GM21529 (cell line): ENCODE results near the gene LPP.

Experiments used
- ATAC-seq: cut with Tn5 transposase; IDR thresholded peaks from one replicate; pipeline ENCODE4 v1.9.1; 2021; ENCODE audit not compliant: unreplicated experiment

Gene LPP

GRCh38 chr3:188391592-188391991, 237.6 kb downstream of the LPP start:
- ATAC-seq, result no peak

DNA sequence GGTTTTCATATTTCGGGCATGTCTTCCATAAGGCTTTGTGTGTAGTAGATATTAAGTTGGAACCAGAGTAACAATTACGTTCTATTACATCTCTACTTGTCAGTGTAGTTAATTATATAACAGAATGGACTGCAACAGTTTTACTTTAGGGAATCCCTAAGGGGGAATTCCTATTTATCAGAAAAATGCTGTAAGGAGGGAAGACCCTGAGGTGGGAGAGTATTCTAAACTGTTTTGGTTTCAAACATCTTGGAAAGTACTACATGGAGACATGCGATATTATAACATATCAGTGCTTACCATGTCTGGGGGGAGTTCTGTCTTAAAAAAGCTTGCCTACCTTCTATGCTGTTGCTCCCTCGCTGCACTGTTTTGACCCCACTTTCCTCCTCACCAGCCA, 238.1 kb downstream of the LPP start:
- ATAC-seq, result no peak

GRCh38 chr3:188394623-188395022, 240.7 kb downstream of the LPP start:
- no peak for ATAC-seq

GRCh38 chr3:188396251-188396650, 242.3 kb downstream of the LPP start:
- no peak for ATAC-seq

- ATAC-seq, result no peak
These were observed 242.9 kb downstream of the LPP start for GRCh38 chr3:188396900-188397299.

DNA sequence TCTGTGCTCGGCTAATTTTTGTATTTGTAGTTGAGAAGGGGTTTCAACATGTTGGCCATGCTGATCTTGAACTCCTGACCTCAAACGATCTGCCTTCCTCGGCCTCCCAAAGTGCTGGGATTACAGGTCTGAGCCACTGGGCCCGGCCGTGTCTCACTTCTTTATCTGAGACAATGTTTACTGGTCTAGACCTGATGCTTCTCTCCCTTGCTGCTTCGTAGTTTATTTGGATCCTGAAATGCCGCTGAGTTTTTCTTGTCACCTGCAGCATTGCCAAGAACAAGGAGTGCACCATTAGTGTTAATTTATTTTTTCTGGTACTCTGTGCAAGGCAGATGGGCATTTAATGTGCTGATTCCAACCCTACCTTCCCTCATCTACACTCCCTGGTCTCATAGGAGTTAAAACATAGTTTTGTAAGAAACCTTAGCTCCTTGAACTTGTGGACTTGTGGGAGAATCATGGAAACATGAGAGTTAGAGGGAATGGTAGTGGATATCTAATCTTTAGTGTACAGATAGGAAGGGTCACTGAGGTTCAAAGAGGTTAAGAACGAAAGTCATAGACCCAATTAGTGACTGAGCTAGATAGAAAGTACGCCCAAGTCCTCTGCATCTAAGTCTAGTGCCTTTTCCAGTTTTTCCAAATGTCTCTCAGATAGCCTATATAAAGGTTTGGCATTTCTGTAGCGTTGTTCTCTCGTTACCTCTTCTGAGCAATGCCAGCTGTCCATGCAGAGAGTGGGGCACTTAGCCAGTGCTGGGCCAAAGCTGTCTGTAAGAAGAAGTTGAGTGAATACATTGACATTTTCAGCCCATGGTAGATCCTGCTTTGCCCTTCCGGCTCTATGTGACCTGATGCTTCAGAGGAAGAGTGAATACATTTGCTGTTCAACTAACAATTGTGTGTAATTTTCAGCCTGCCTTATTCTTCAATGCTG, 244.1 kb downstream of the LPP start:
- no peak for ATAC-seq

DNA sequence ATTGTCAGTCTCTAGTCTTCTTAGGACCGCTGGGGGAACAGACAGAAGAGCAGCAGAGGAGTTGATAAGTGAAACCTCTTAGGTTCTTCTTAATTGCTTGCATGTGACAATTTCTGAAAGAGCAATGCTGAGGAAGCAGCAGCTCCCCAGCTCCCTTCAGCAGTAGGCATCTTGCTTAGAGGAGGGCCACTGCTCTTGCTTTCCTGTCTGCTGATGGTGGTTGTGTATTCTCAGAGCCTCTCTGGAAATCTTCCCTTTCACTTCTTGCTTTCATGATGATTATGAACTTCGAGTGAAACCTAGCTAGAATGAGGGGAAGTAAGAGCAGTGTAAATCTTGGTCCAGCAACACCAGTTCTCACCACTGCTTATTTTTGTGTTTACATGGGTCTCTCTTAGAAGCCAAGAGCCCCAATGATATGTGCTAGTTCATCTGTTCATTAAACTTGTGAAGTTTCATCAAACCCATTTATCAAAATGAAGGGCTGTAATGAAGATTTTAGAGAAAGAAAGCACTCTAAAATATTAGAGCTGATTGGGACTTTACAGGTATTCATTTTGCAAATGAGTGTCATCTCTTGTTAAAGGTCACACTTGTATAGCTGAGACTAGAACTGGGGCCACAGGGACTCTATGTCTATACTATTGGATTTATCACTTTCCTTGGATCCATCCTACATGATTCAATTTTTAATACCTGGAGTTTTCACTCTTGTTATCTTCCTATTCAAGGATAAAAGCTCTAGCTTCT, 246.7 kb downstream of the LPP start:
- ATAC-seq, result peak; percentile 97

DNA sequence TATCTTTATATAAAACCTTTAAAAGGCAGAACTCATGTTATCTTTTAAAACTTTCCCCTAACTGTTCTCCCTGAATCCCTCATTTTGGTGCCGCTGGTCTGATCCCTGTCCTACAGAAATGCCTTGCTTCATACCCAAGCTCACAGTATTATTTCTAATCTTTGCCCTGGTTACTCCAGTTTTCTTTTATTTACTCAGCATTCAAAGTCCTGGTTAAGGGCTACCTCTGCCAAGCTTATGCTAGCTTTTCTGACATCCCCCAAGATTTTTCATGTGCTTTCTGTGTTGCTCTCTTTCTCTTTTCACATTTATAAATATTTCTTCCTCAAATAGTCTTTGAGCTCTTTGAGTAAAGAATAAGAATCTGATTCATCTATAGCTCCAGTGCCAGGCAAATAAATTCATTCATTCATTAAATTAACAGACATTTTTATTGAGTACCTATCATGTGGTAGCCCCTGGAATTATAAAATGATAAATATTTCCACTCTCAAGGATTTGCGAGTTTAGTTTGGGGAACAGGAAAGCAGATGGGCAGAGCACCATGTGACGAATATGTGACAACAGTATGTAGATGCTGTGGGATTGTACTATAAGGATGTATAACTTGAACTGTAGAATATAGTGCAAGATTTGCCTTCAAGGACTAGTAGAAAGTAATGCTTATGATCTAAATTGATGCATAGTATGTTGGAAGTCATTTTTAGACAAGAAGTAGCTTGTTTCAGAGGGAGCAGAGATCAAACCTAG, 247.5 kb downstream of the LPP start:
- ATAC-seq, result no peak

GRCh38 chr3:188402229-188402628, 248.3 kb downstream of the LPP start:
- no peak for ATAC-seq

- no peak for ATAC-seq
These were observed 249.4 kb downstream of the LPP start for GRCh38 chr3:188403404-188403803.

DNA sequence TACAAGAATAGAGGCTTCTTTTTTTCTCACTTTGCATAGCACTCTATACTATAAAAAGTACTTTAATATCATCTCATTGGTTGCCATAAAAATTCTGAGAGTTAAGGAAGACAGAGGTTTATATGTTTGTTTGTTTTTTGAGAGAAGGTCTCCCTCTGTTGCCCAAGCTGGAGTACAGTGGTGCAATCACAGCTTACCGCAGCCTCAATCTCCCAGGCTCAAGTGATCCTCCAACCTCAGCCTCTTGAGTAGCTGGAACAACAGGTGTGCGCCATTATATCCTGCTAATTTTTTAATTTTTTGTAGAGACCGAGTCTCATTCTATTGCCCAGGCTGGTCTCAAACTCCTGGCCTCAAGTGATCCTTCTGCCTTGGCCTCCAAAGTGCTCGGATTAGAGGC, 250.2 kb downstream of the LPP start:
- ATAC-seq, result no peak

DNA sequence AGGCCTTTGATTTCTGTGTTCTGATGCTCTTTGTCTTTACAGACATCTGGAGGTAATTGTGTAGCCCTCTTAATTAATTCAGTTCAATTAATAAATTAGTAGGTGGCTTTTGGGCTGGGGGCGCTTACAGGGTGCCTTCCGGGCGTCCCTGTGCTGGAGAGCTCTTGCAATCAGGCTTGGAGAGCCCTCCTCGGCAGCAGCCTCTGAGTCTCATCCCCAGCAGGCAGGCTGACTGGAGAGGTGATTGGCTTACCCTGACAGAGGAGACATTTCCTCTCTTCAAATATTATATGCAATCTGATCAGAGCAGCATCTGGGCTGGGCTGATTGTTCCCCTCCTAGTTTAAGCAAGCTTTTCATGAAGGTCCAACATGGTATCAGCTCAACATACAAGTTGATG, 250.7 kb downstream of the LPP start:
- ATAC-seq, result no peak

DNA sequence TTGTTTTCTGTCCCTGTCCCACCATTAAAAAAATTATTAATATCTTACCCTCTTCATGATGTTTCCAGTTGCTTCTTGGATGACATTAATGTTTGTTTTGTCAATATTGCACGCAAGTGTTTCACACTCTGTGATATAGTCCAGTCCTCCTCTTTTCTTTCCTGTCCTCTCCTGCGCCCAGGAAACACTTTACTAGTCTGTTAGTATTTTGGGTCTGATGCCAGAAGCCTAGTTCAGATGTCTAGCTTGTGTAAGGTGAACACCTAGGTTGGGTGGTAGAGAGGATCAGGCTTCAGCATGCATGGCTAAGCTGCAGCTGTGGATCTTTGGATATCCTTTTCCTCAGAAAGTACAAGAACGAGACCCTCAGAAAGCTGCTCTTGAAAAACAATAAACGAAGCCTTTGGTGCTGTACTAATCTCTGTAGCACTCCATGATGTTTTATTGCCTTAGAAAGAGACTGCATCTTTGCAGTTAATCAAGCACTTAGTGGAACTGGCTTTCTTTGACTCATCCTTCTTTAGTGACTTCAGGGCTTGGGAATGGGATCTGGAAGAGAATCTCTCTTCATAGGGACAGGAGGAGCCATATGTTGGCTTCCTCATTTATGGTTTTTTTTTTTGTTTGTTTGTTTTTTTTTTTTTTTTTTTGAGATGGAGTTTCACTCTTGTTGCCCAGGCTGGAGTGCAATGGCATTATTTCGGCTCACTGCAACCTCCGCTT, 253.4 kb downstream of the LPP start:
- ATAC-seq, result no peak

GRCh38 chr3:188408831-188409230, 254.9 kb downstream of the LPP start:
- no peak for ATAC-seq

DNA sequence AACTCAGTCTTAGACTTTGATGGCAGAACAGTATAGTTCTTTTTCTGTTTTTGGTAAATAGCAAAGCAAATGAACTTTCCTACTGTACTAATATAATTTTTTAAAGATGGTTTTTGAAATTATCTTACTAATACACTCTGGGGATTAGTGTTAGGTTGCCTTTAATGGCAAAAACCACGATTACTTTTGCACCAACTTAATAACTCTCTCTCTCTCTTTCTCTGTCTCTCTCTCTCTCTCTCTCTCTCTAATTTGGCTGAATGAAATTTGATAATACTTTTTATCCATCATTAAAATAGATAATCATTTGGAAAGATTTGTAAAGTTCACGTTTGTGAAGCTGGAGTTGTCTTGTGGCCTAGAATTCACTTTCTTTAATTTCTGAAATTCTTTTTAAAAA, 257.8 kb downstream of the LPP start:
- no peak for ATAC-seq

- ATAC-seq, result no peak
These were observed 261.2 kb downstream of the LPP start for GRCh38 chr3:188415196-188415595.

DNA sequence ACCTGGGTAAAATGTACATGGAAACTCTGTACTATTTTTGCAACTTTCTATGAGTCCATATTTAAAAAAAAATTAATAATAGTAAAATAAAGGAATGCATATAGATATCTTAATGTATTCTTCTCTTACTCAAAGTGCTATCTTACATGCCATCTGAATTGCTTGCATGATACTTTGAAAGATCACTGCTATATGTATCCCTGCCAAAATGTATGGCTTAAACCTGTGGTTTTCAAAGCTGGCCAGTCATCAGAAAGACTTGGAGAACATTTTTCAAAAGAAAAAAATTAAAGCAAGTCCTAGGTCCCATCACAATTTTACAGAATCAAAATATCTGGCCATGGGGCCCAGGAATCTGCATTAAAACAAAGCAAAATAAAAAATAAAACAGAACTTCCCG, 262.1 kb downstream of the LPP start:
- no peak for ATAC-seq

GRCh38 chr3:188417271-188417696, 263.3 kb downstream of the LPP start:
- ATAC-seq, result no peak

GRCh38 chr3:188417766-188418165, 263.8 kb downstream of the LPP start:
- ATAC-seq, result no peak

- peak; percentile 5 for ATAC-seq
These were observed 267.3 kb downstream of the LPP start for GRCh38 chr3:188421151-188421821.
